Stomach smooth muscle (tissue), 2 donors: ENCODE measurements around the gene HGD.

ENCODE experiments used
- H3K27ac ChIP-seq: one replicate; pipeline ENCODE4 v1.7.0; 2013; ENCODE audit warnings: mild to moderate bottlenecking, low read length, inconsistent platforms
- H3K27me3 ChIP-seq, 2 donors: one replicate each; pipeline ENCODE4 v1.7.0; 2013; ENCODE audit warnings: low read length in 2 of 2; ENCODE audit not compliant: insufficient read depth in 2 of 2, control insufficient read depth in 1 of 2
- H3K36me3 ChIP-seq, 2 donors: one replicate each; pipeline ENCODE4 v1.7.0; 2013; ENCODE audit warnings: low read length in 2 of 2; ENCODE audit not compliant: control insufficient read depth in 2 of 2, insufficient read depth in 2 of 2
- H3K4me1 ChIP-seq: one replicate; pipeline ENCODE4 v1.7.0; 2013; ENCODE audit warnings: low read length; ENCODE audit not compliant: control insufficient read depth, insufficient read depth
- H3K4me3 ChIP-seq, 2 donors: one replicate each; pipeline ENCODE4 v1.7.0; 2013; ENCODE audit warnings: low read length in 2 of 2
- H3K9ac ChIP-seq, 2 donors: one replicate each; pipeline ENCODE4 v1.7.0; 2013; ENCODE audit warnings: low read length in 2 of 2, mild to moderate bottlenecking in 1 of 2
- H3K9me3 ChIP-seq, 2 donors: one replicate each; pipeline ENCODE4 v1.7.0; 2013; ENCODE audit warnings: low read length in 2 of 2; ENCODE audit not compliant: control insufficient read depth in 2 of 2
- donor health status: healthy.
- donor health status: Pancreatic carcinoma.

Gene HGD

DNA sequence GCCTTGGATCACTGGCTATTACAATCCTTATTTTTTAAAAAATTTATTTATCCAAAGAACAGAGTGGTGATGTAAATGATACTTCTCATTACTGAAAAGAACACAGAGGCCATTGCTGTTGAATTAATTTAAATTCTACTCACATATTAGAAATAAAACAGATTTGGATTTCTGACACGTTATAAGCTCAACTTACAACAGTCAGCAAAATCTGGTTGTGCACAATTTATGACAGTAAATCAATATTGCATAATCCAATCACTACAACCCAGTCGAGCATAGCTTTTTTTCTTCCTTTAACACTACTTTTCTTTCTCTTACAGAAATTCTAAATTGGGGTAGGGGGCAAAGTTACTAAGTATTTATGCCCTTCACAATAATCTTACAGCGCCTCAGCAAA, 17.3 kb upstream of the HGD start:
- no peaks in the 10 kb centered on the region for H3K9me3 ChIP-seq

DNA sequence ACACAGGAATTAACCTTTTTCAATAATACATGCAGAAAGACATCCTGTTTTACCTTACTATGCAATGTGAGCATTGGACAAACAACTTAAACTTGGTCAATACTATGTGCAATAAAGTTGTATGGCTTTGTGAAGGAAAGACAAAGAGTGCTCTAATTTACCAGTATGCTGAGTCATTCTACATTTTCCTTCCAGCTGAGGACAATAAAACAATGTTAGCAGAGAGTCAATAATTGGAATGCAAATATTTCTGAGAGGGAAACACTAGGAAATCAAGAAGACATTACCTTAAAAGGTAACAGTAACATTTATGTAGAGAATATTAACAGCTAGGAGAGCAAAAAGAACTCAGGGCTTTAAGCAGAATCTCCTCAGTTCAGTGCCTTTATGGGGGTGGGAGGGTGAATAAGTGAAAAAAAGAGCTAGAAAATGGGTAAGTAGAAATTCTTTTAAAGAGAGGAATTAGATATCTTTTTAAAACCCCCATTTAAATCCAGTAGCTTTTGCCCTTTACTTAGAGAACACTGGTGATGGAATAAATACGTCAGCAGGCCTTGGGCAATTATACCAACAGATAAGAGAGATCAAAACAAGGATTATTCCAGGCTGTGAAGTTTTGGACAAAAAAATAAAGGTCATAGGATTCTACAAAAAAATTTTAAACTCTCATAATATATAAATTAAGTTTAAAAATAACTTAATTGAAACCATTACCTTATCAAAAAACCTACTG, 11.6 kb upstream of the HGD start:
- H3K27ac ChIP-seq = no peak overlapping the region
- peaks cover 0 to 4% of the 10 kb centered on the region in 2 donors for H3K36me3 ChIP-seq
- H3K27me3 ChIP-seq = no peaks in the 10 kb centered on the region
- H3K4me1 ChIP-seq = no peaks in the 10 kb centered on the region
- no peaks in the 10 kb centered on the region for H3K9me3 ChIP-seq
- H3K9ac ChIP-seq = no peak overlapping the region
- H3K4me3 ChIP-seq = no peak overlapping the region

More for the DNA sequence above, 17.3 kb upstream of the HGD start:
- H3K36me3 ChIP-seq = peaks cover 0 to 6% of the 10 kb centered on the region in 2 donors
- no peaks in the 10 kb centered on the region for H3K4me1 ChIP-seq
- H3K27ac ChIP-seq = no peak overlapping the region
- H3K4me3 ChIP-seq = no peak overlapping the region
- no peaks in the 10 kb centered on the region for H3K27me3 ChIP-seq
- H3K9ac ChIP-seq = no peak overlapping the region

DNA sequence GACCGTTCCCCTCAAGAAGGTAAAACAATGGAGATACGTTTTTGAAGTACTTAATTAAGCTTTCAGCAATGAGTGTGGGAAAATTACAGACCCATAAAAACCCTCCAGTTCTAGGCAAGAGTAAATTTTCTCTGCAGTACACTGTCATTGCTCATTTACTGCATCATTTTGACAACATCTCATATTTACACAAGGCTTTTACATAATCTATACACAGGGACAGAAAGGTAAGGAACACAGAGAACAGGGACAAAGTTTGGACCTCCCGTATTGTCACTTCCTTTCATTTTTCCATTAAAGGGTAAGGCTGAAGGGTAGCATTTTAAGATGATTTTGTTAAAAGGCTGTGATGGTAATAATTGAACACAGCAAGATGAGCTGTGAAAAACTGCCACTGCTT, 7.4 kb upstream of the HGD start:
- Histone ChIP-seq H3K4me3 (no peak overlapping the region), H3K9ac (no peak overlapping the region), H3K4me1 (no peaks in the 10 kb centered on the region), H3K27ac (no peak overlapping the region), H3K9me3 (no peaks in the 10 kb centered on the region), H3K36me3 (peaks cover 0 to 7% of the 10 kb centered on the region in 2 donors), H3K27me3 (no peaks in the 10 kb centered on the region)

DNA sequence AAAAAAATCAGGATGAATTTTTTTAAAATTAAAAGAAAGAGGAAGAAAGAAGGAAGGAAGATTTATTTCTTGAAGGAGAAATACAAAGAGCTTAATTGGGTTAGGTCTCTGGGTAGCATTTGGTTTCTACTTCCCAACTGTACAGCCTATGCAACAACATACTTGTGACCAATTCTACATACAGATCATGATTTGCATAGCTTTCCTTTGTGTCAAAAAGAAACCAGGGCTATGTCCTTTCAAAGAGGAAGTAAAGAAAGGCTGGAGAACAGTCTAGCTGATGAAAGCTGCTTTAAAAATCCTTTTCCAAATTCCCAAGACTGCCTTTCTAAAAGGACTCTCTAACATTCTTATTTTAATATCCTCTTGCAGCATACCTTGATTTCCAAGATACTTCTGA, 6.1 kb upstream of the HGD start:
- Histone ChIP-seq H3K27ac (no peak overlapping the region), H3K9ac (no peak overlapping the region), H3K4me3 (no peak overlapping the region), H3K36me3 (peaks cover 0 to 7% of the 10 kb centered on the region in 2 donors), H3K4me1 (no peaks in the 10 kb centered on the region), H3K9me3 (no peaks in the 10 kb centered on the region), H3K27me3 (no peaks in the 10 kb centered on the region)

DNA sequence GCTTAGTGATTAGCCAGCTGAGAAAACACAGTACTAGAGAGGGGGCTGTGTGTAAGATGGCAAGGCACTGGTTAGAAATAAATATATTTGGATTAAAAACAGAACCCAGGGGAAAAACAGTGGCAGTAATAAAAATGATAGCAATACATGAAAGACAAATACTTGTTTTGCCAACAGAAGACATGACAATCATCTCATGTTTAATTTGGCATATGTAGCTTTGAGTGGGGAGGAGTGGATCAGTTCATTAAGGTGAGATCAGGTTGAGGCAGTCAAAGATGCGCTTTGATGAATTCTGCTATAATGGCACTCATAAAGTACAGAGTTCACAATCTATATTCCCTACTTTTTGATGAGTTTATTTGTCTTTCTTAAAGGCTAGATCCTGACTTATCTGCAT, 3.4 kb upstream of the HGD start:
- Histone ChIP-seq H3K9me3 (no peaks in the 10 kb centered on the region), H3K9ac (no peak overlapping the region), H3K4me3 (no peak overlapping the region), H3K27ac (no peak overlapping the region), H3K4me1 (no peaks in the 10 kb centered on the region), H3K36me3 (peaks cover 0 to 7% of the 10 kb centered on the region in 2 donors), H3K27me3 (no peaks in the 10 kb centered on the region)

DNA sequence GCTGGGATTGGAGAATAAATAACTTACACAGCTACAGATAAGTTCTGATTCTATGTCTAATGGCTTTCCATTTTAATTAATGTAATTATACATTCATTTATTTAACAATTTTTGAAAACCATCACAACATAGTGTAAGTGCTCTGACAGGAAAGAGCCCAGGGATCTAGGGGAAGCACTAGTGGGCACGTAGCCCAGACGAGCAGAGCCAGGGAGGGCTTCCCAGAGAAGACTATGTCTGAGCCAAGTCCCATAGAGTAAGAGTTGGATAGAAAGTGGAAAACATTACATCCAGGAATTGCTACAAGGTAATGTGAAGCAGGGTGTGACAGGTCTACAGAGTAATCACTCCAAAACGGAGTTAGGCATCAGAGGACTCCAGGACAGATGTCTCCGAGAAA, 2.9 kb upstream of the HGD start:
- no peak overlapping the region for H3K27ac ChIP-seq
- no peaks in the 10 kb centered on the region for H3K27me3 ChIP-seq
- H3K9ac ChIP-seq = no peak overlapping the region
- no peak overlapping the region for H3K4me3 ChIP-seq
- H3K36me3 ChIP-seq = peaks cover 0 to 7% of the 10 kb centered on the region in 2 donors
- H3K4me1 ChIP-seq = no peaks in the 10 kb centered on the region
- no peaks in the 10 kb centered on the region for H3K9me3 ChIP-seq

DNA sequence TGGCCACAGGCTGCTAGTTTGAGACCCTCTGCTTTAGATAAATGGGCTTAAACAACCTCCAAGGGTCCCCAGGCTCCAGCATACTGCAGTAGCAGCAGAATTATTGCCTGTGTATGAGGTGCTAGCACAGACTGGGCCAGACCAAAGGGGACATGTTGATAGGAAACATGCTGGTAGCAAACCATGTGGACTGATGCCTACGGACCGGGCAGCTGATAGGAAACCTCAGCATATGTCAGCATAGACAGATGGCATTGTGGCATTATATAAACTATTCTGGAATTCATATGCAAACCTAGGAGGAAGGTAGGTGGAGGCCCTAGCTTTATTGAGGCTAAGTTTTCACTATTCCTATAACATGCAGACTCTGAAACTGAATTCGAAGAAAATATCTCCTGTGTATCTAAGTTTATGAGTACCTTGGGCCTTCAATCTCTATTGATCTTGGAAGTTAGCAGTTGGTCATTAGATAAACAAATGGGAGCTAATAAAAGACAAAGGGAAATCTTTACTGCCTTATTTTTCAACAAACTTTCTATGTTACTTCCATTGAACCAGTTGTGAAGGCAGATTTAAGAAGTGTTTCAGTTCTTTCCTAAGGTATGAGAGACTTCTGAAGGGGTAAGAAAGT, 1.7 kb upstream of the HGD start:
- no peaks in the 10 kb centered on the region for H3K9me3 ChIP-seq
- H3K4me3 ChIP-seq = no peak overlapping the region
- peaks cover under 1% of the 10 kb centered on the region for H3K4me1 ChIP-seq
- H3K27me3 ChIP-seq = no peaks in the 10 kb centered on the region
- no peak overlapping the region for H3K27ac ChIP-seq
- peaks cover 0 to 3% of the 10 kb centered on the region in 2 donors for H3K36me3 ChIP-seq
- H3K9ac ChIP-seq = no peak overlapping the region

DNA sequence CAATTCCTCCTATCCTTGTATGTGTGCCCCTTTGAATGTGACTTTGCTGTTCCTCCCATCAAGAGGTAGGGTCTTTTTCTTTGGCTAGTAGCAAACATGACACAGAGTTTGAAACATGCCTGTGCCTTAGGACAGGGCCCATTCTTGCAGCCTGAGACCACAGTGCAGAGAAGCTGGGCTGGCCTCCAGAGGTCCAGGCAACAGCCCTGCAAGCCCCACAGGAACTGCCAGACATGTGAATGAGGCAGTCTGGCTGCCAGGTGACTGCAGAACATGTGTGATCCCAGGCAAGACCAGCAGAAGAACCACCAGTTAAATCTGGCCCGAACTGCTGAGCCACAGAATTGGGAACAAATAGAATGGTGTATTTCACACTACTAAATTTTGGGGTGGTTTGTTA, 1.2 kb upstream of the HGD start:
- Histone ChIP-seq H3K9ac (no peak overlapping the region), H3K9me3 (no peaks in the 10 kb centered on the region), H3K4me1 (peaks cover 6% of the 10 kb centered on the region), H3K4me3 (no peak overlapping the region), H3K27me3 (no peaks in the 10 kb centered on the region), H3K36me3 (peaks cover 0 to 3% of the 10 kb centered on the region in 2 donors), H3K27ac (no peak overlapping the region)

DNA sequence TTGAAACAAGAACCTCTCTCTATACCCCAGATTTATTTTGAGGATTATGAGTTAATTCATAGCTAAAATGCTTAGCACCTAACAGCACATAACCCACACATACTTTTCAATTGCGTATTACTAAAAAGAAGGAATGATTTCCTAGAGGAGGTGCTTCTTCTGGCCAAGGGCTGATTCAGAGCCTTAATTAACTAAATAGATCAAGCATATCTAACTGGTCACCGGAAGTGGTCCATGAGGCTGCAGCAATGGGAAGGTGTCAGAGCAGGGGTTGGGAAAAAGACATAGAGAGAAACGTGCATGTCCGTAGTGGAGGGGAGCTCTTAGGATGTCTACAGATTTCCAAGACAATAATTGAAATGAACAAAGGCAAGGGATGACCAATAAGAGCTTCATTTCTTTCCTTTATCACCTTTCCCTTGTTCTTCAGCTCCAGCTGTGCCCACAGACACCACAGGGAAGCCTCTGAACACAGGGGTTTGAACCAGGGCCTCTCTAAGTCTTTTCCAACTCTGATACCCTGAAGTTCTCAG, 467 bp downstream of the HGD start:
- H3K9ac ChIP-seq = no peak overlapping the region
- H3K4me1 ChIP-seq = peaks cover 8% of the 10 kb centered on the region
- H3K9me3 ChIP-seq = no peaks in the 10 kb centered on the region
- H3K27me3 ChIP-seq = no peaks in the 10 kb centered on the region
- H3K27ac ChIP-seq = no peak overlapping the region
- H3K36me3 ChIP-seq = peaks cover 0 to 3% of the 10 kb centered on the region in 2 donors
- H3K4me3 ChIP-seq = no peak overlapping the region

DNA sequence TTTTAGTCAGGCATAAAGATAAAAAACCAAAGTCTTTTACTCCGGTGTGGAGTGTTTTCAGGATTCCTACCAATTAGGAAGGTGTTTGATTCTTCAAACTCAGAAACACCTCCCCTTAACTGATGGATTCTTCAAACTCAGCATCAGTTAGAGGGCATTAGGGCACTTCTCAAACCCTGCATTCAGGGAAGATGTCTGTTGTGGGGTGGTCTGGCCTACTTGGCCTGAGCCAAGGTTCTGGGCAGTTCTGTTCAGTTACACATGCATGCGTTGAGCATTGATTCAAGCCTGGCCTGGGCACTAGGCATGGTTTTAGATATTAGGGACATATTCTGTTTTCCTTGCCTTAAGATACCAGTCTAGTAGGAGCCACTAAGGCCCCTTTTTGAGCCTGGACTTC, 1.0 kb downstream of the HGD start:
- Histone ChIP-seq H3K27ac (no peak overlapping the region), H3K9ac (no peak overlapping the region), H3K36me3 (no peaks in the 10 kb centered on the region), H3K4me3 (no peak overlapping the region), H3K9me3 (no peaks in the 10 kb centered on the region), H3K27me3 (no peaks in the 10 kb centered on the region), H3K4me1 (peaks cover 8% of the 10 kb centered on the region)
